Neuronal stem cell (in vitro differentiated cells): ENCODE measurements around the gene CNN2.
A peak's percentile ranks its signal among the peaks of the same experiment; 100 is the strongest.

Experiments used
- DNase-seq: peaks from one replicate; pipeline ENCODE4 v3.0.0-alpha.2; 2013; ENCODE audit warnings: low spot score
- H2AFZ ChIP-seq: one replicate; pipeline ENCODE4 v1.6.1; 2013; ENCODE audit warnings: mild to moderate bottlenecking, low read length, inconsistent platforms
- H2AK5ac ChIP-seq: 2 replicates; pipeline ENCODE4 v1.6.1; 2013; ENCODE audit warnings: low read depth, mild to moderate bottlenecking, inconsistent platforms, low read length, moderate library complexity, mixed read lengths
- H2BK120ac ChIP-seq: 2 replicates; pipeline ENCODE4 v1.6.1; 2013; ENCODE audit warnings: low read depth, mild to moderate bottlenecking, inconsistent platforms, low read length, moderate library complexity, mixed read lengths
- H2BK12ac ChIP-seq: one replicate; pipeline ENCODE4 v1.6.1; 2013; ENCODE audit warnings: low read length, inconsistent platforms
- H2BK15ac ChIP-seq: 2 replicates; pipeline ENCODE4 v1.6.1; 2013; ENCODE audit warnings: mild to moderate bottlenecking, low read length, inconsistent platforms, mixed read lengths
- H2BK5ac ChIP-seq: one replicate; pipeline ENCODE4 v1.6.1; 2013; ENCODE audit warnings: inconsistent platforms, mild to moderate bottlenecking, low read length, moderate library complexity
- H3K14ac ChIP-seq: one replicate; pipeline ENCODE4 v1.6.1; 2013; ENCODE audit warnings: low read length, inconsistent platforms
- H3K18ac ChIP-seq: 2 replicates; pipeline ENCODE4 v1.6.1; 2013; ENCODE audit warnings: low read length, inconsistent platforms
- H3K23ac ChIP-seq: 2 replicates; pipeline ENCODE4 v1.6.1; 2013; ENCODE audit warnings: low read depth, mild to moderate bottlenecking, mixed read lengths, low read length, inconsistent platforms; ENCODE audit not compliant: poor library complexity
- H3K27ac ChIP-seq: replicated peaks from 3 replicates; pipeline ENCODE4 v1.5.1; 2013; ENCODE audit warnings: low read length, inconsistent platforms
- H3K27me3 ChIP-seq, 3 experiments: 2 replicates each; pipeline ENCODE4 v1.6.1; 2013; ENCODE audit warnings: low read length in 3 of 3, mild to moderate bottlenecking in 2 of 3, inconsistent platforms in 1 of 3, low read depth in 1 of 3, mixed read lengths in 1 of 3, moderate library complexity in 1 of 3; ENCODE audit not compliant: control insufficient read depth in 3 of 3, insufficient read depth in 3 of 3
- H3K36me3 ChIP-seq, 2 donors: replicated peaks in 1 of 2; 2 replicates each; pipeline ENCODE4 v1.6.1; 2013; ENCODE audit warnings: low read length in 2 of 2; ENCODE audit not compliant: control insufficient read depth in 2 of 2, insufficient read depth in 2 of 2
- H3K4ac ChIP-seq: 2 replicates; pipeline ENCODE4 v1.6.1; 2013; ENCODE audit warnings: inconsistent platforms, mild to moderate bottlenecking, low read length, moderate library complexity
- H3K4me1 ChIP-seq, 2 donors: 1 replicate in 1 of 2; 2 replicates in 1 of 2; pipeline ENCODE4 v1.6.1; 2013; ENCODE audit warnings: low read length in 2 of 2, low read depth in 1 of 2; ENCODE audit not compliant: control insufficient read depth in 2 of 2, insufficient read depth in 1 of 2
- H3K4me2 ChIP-seq: one replicate; pipeline ENCODE4 v1.6.1; 2013; ENCODE audit warnings: mild to moderate bottlenecking, low read length, inconsistent platforms; ENCODE audit not compliant: insufficient read depth, poor library complexity, severe bottlenecking
- H3K4me3 ChIP-seq, 2 donors: 2 replicates each; pipeline ENCODE4 v1.5.1; 2013; ENCODE audit warnings: low read length in 2 of 2, mild to moderate bottlenecking in 2 of 2, inconsistent platforms in 1 of 2, moderate library complexity in 1 of 2
- H3K79me1 ChIP-seq: one replicate; pipeline ENCODE4 v1.6.1; 2013; ENCODE audit warnings: low read depth, mild to moderate bottlenecking, inconsistent platforms, low read length, moderate library complexity
- H3K9ac ChIP-seq: one replicate; pipeline ENCODE4 v1.6.1; 2013; ENCODE audit warnings: mild to moderate bottlenecking, low read depth, low read length, inconsistent platforms; ENCODE audit not compliant: poor library complexity
- H3K9me3 ChIP-seq, 2 donors: replicated peaks in 1 of 2; 2 replicates each; pipeline versions ENCODE3 to v1.6.1; 2013; ENCODE audit warnings: low read length in 2 of 2, mild to moderate bottlenecking in 2 of 2, inconsistent platforms in 1 of 2, low read depth in 1 of 2, mixed read lengths in 1 of 2, moderate library complexity in 1 of 2; ENCODE audit not compliant: control insufficient read depth in 2 of 2, insufficient read depth in 1 of 2
- H4K8ac ChIP-seq: one replicate; pipeline ENCODE4 v1.6.1; 2013; ENCODE audit warnings: low read depth, mild to moderate bottlenecking, inconsistent platforms, low read length, moderate library complexity
- H4K91ac ChIP-seq: one replicate; pipeline ENCODE4 v1.6.1; 2013; ENCODE audit warnings: low read length, low read depth, mild to moderate bottlenecking, inconsistent platforms; ENCODE audit not compliant: poor library complexity
- WGBS, 2 donors: extraction: QIAGEN DNeasy Blood & Tissue Kit; methylation state at CpG; one replicate each; pipeline ENCODE4 v1.1.7; 2013; ENCODE audit warnings: missing lambda C conversion rate in 2 of 2, mixed read lengths in 1 of 2; ENCODE audit not compliant: insufficient read length in 2 of 2, insufficient replicate concordance in 1 of 2; ENCODE audit errors: extremely low coverage in 2 of 2; 5-methylcytosine and 5-hydroxymethylcytosine counted together

CNN2 gene

GRCh38 chr19:1040476-1041271 lies 14.3 kb downstream of the CNN2 start:
- no peak overlapping the region for H4K8ac ChIP-seq
- no peak overlapping the region for H3K4ac ChIP-seq
- H3K27ac ChIP-seq, result no peak overlapping the region
- peak overlapping the region; percentile 87 for H2BK15ac ChIP-seq
- no peak overlapping the region for H2BK5ac ChIP-seq
- peak; percentile 88 for DNase-seq
- H3K14ac ChIP-seq, result no peak overlapping the region
- no peak overlapping the region for H4K91ac ChIP-seq
- peak overlapping the region; percentile 82 for H3K4me2 ChIP-seq
- peak overlapping the region; percentile 66 for H3K9ac ChIP-seq
- H3K27me3 ChIP-seq, result no peaks in the 10 kb centered on the region
- peaks cover 20 to 29% of the 10 kb centered on the region in 2 donors for H3K36me3 ChIP-seq
- peak overlapping the region; percentile 90 for H2AFZ ChIP-seq
- peaks cover 7 to 13% of the 10 kb centered on the region in 2 donors for H3K4me1 ChIP-seq
- H3K79me1 ChIP-seq, result peaks cover 4% of the 10 kb centered on the region
- peak overlapping the region; percentile 80 for H3K23ac ChIP-seq
- peak overlapping the region; percentile 94 for H2AK5ac ChIP-seq
- H3K4me3 ChIP-seq, result peak overlapping the region; percentile 57 to 72
- no CpG with 5 or more reads among the region's 27 CpGs for WGBS, 2 donors
- no peak overlapping the region for H2BK12ac ChIP-seq
- H2BK120ac ChIP-seq, result no peak overlapping the region
- H3K9me3 ChIP-seq, result no peaks in the 10 kb centered on the region
- peak overlapping the region; percentile 89 for H3K18ac ChIP-seq

DNA sequence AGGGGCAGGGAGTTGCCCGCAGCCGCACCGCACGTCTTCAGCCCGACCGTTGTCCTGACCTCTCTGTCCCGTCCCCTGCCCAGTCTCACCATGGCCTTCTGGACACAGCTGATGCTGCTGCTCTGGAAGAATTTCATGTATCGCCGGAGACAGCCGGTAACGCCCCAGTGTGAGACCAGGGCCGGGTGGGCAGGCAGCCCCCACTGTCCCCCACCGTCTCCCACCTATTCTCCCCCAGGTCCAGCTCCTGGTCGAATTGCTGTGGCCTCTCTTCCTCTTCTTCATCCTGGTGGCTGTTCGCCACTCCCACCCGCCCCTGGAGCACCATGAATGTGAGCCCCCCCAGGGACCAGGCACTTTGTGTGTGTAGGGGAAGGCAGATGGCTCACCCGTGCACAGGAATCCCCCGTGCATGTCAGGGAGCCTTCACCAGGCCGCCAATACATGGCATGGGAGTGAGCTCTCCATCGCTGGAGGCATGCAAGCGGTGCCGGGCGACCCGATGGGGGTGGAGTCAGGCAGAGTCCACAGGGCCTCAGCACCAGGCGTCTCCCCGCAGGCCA lies 14.9 kb downstream of the CNN2 start:
- H3K36me3 ChIP-seq, result peaks cover 16 to 23% of the 10 kb centered on the region in 2 donors
- H3K18ac ChIP-seq, result peak overlapping the region; percentile 89
- H2BK12ac ChIP-seq, result no peak overlapping the region
- H2AK5ac ChIP-seq, result peak overlapping the region; percentile 94
- H3K4ac ChIP-seq, result peak overlapping the region; percentile 38
- peaks cover 7 to 13% of the 10 kb centered on the region in 2 donors for H3K4me1 ChIP-seq
- H3K4me3 ChIP-seq, result peak overlapping the region; percentile 57 to 72
- peaks cover 4% of the 10 kb centered on the region for H3K79me1 ChIP-seq
- no peaks in the 10 kb centered on the region for H3K9me3 ChIP-seq
- H3K4me2 ChIP-seq, result peak overlapping the region; percentile 71
- H2BK15ac ChIP-seq, result peak overlapping the region; percentile 88
- H3K23ac ChIP-seq, result peak overlapping the region; percentile 80
- H2AFZ ChIP-seq, result peak overlapping the region; percentile 90
- H3K27me3 ChIP-seq, result no peaks in the 10 kb centered on the region
- H2BK5ac ChIP-seq, result no peak overlapping the region
- no peak for DNase-seq
- peak overlapping the region; percentile 72 for H4K91ac ChIP-seq
- peak overlapping the region; percentile 66 for H3K9ac ChIP-seq
- WGBS, 2 donors, result no CpG with 5 or more reads among the region's 26 CpGs
- no peak overlapping the region for H4K8ac ChIP-seq
- peak overlapping the region; percentile 75 for H3K14ac ChIP-seq
- H2BK120ac ChIP-seq, result no peak overlapping the region
- H3K27ac ChIP-seq, result no peak overlapping the region

GRCh38 chr19:1041835-1042685 lies 15.7 kb downstream of the CNN2 start:
- H4K8ac ChIP-seq, result peak overlapping the region; percentile 29
- peak overlapping the region; percentile 44 for H3K9ac ChIP-seq
- peak overlapping the region; percentile 94 for H2AK5ac ChIP-seq
- H3K4me2 ChIP-seq, result no peak overlapping the region
- no peak for DNase-seq
- no peak overlapping the region for H2BK120ac ChIP-seq
- H3K23ac ChIP-seq, result peak overlapping the region; percentile 80
- H3K36me3 ChIP-seq, result peaks cover 13 to 18% of the 10 kb centered on the region in 2 donors
- H3K4ac ChIP-seq, result no peak overlapping the region
- H3K4me1 ChIP-seq, result peaks cover 7 to 13% of the 10 kb centered on the region in 2 donors
- peak overlapping the region; percentile 72 for H4K91ac ChIP-seq
- no peak overlapping the region for H2BK5ac ChIP-seq
- no peak overlapping the region for H3K27ac ChIP-seq
- H3K79me1 ChIP-seq, result peaks cover 4% of the 10 kb centered on the region
- no peak overlapping the region for H3K14ac ChIP-seq
- H2BK15ac ChIP-seq, result peak overlapping the region; percentile 88
- no peak overlapping the region for H2AFZ ChIP-seq
- H3K18ac ChIP-seq, result peak overlapping the region; percentile 89
- WGBS, 2 donors, result no CpG with 5 or more reads among the region's 43 CpGs
- peak overlapping the region; percentile 58 for H2BK12ac ChIP-seq
- H3K9me3 ChIP-seq, result no peaks in the 10 kb centered on the region
- H3K4me3 ChIP-seq, result no peak overlapping the region
- H3K27me3 ChIP-seq, result no peaks in the 10 kb centered on the region
